ENCODE results near the gene TRAF4. TPM values are rescaled to one million over a fixed set of nuclear protein-coding genes. Genes with fewer than 3 reads are reported as not detected.

Gene TRAF4
- total and polyA plus RNA-seq, 9 of the 15 experiments (the other 6 are each of a cell fraction or from before 2014, with no cell fraction given), result 2.4 to 147 (median 72.4) TPM

DNA sequence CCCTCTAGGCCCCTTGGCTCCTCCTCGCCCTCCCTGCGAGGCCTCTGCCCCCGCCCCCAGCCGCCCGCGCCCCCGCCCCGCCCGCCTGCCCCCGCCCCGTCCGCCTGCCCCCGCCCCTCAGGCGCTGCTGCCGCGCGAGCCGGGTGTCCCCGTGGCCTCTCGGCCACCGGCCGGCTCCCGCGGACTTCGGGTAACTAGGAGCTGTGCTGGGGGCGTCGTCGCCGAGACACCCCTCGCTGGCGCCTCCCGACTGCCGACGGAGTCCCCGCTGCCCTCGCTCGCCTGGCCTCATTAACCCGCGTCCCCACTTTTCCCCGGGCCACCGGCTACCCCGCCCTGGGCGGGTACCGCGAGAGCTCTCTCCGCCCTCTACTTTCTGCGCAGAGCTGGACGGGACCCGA is 17.6 kb upstream of the TRAF4 start, which contains the start of gene TLCD1:
Gene TLCD1, minus strand, starts transcription at position 8 of the 401 bp plus-strand sequence. CDS start 136 bp downstream, outside the sequence.
- H3K9ac ChIP-seq (ENCODE audit: insufficient read depth in 1 of 2, low read depth in 2 of 2, low read length in 2 of 2), result peak within 1 kb of the TSS; percentile 97 to 100
- CTCF ChIA-PET (ENCODE audit: low intra/inter-chr PET ratio), result interaction anchor here (1.1 to 3.9 kb wide), 7 partner anchors 17 to 227 kb away, joined by 3 to 117 read pairs (median 14); partner anchors contain the start of genes DHRS13 and TRAF4
- under 1% methylated on average over 36 of the region's 49 CpGs for WGBS (ENCODE audit: insufficient coverage, low coverage, missing lambda C conversion rate)
- TF ChIP-seq GABPB1 (CRISPR knock-in tag; IDR thresholded peaks at IDR 0.05), result 0 out of 2 replicates have a peak, but pooled peaks have one; percentile 10
- no peak for TF ChIP-seq NFATC3 (IDR thresholded peaks at IDR 0.05)
- no peak for TF ChIP-seq NBN (IDR thresholded peaks at IDR 0.05; ENCODE audit: low read depth)
- no peak for TF ChIP-seq GTF2A2 (tag; IDR thresholded peaks at IDR 0.05)
- peak; percentile 32 for TF ChIP-seq ARHGAP35 (IDR thresholded peaks at IDR 0.05; ENCODE audit: partially characterized antibody)
- no peak for TF ChIP-seq TGIF2 (CRISPR knock-in tag; IDR thresholded peaks at IDR 0.05)
- no peak for TF ChIP-seq SMAD4 (CRISPR knock-in tag; conservative IDR thresholded peaks at IDR 0.05)
- TF ChIP-seq SRSF3 (IDR thresholded peaks at IDR 0.05; ENCODE audit: insufficient read depth, low read length), result no peak
- TF ChIP-seq RBM34 (IDR thresholded peaks at IDR 0.05; ENCODE audit: borderline replicate concordance, insufficient read depth, low read length), result no peak
- TF ChIP-seq, protein P1, sequence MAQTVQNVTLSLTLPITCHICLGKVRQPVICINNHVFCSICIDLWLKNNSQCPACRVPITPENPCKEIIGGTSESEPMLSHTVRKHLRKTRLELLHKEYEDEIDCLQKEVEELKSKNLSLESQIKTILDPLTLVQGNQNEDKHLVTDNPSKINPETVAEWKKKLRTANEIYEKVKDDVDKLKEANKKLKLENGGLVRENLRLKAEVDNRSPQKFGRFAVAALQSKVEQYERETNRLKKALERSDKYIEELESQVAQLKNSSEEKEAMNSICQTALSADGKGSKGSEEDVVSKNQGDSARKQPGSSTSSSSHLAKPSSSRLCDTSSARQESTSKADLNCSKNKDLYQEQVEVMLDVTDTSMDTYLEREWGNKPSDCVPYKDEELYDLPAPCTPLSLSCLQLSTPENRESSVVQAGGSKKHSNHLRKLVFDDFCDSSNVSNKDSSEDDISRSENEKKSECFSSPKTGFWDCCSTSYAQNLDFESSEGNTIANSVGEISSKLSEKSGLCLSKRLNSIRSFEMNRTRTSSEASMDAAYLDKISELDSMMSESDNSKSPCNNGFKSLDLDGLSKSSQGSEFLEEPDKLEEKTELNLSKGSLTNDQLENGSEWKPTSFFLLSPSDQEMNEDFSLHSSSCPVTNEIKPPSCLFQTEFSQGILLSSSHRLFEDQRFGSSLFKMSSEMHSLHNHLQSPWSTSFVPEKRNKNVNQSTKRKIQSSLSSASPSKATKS (CRISPR knock-in tag; IDR thresholded peaks at IDR 0.05), result no peak
- TF ChIP-seq NEUROD1 (IDR thresholded peaks at IDR 0.05; ENCODE audit: borderline replicate concordance, low read depth, low read length, partially characterized antibody), result no peak
- TF ChIP-seq CBX8 (IDR thresholded peaks at IDR 0.05; ENCODE audit: borderline replicate concordance, extremely low read depth, low read depth, low read length, poor library complexity, severe bottlenecking), result no peak
- TF ChIP-seq, protein P2, sequence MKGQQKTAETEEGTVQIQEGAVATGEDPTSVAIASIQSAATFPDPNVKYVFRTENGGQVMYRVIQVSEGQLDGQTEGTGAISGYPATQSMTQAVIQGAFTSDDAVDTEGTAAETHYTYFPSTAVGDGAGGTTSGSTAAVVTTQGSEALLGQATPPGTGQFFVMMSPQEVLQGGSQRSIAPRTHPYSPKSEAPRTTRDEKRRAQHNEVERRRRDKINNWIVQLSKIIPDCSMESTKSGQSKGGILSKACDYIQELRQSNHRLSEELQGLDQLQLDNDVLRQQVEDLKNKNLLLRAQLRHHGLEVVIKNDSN (CRISPR knock-in tag; IDR thresholded peaks at IDR 0.05), result no peak
- no peak for TF ChIP-seq TEAD1 (CRISPR knock-in tag; IDR thresholded peaks at IDR 0.05)
- TF ChIP-seq, protein P3, sequence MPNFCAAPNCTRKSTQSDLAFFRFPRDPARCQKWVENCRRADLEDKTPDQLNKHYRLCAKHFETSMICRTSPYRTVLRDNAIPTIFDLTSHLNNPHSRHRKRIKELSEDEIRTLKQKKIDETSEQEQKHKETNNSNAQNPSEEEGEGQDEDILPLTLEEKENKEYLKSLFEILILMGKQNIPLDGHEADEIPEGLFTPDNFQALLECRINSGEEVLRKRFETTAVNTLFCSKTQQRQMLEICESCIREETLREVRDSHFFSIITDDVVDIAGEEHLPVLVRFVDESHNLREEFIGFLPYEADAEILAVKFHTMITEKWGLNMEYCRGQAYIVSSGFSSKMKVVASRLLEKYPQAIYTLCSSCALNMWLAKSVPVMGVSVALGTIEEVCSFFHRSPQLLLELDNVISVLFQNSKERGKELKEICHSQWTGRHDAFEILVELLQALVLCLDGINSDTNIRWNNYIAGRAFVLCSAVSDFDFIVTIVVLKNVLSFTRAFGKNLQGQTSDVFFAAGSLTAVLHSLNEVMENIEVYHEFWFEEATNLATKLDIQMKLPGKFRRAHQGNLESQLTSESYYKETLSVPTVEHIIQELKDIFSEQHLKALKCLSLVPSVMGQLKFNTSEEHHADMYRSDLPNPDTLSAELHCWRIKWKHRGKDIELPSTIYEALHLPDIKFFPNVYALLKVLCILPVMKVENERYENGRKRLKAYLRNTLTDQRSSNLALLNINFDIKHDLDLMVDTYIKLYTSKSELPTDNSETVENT (CRISPR knock-in tag; IDR thresholded peaks at IDR 0.05), result no peak; the same call in 1 of the 2 replicates

More for the DNA sequence above, 17.6 kb upstream of the TRAF4 start, which contains the start of gene TLCD1:
- H3K9me1 ChIP-seq (ENCODE audit: control insufficient read depth, insufficient read depth, low read length), result no peaks in the 10 kb centered on the region
- peak within 1 kb of the TSS; percentile 95 for H2AFZ ChIP-seq (ENCODE audit: low read depth, low read length)
- no peaks in the 10 kb centered on the region for H3K27me3 ChIP-seq (ENCODE audit: control insufficient read depth in 2 of 2, insufficient read depth in 2 of 2, low read length in 2 of 2)
- intact Hi-C loops (cut with micrococcal nuclease) (loop anchor here (2.0 to 10.0 kb wide), 7 partner anchors 86 to 389 kb away; partner anchors contain the start of genes DHRS13 and SPAG5), in situ Hi-C loops (cut with MboI) (no loop called here)
- no TSS peak for BruUV-seq (replicated peaks)
- H3K79me2 ChIP-seq (ENCODE audit: control insufficient read depth, insufficient read depth, low read length), result peaks cover 58% of the 10 kb centered on the region
- no peaks in the 10 kb centered on the region for H3K9me3 ChIP-seq (replicated peaks; ENCODE audit: control insufficient read depth, insufficient read depth, low read depth, low read length)
- peaks cover 52 to 66% of the 10 kb centered on the region in 2 experiments for H3K4me1 ChIP-seq (replicated peaks in 1 of 2; ENCODE audit: control insufficient read depth in 2 of 2, insufficient read depth in 2 of 2, low read length in 2 of 2)
- DNase-seq (ENCODE audit: extremely low read depth in 1 of 4, low spot score in 3 of 4) (peak in 2 of 4 experiments; percentile 87 to 94), FAIRE-seq (no peak), ATAC-seq (peak; percentile 57)
- peak within 1 kb of the TSS; percentile 97 for H3K27ac ChIP-seq (ENCODE audit: extremely low read depth, low read depth, low read length)
- H4K20me1 ChIP-seq (replicated peaks; ENCODE audit: control insufficient read depth, insufficient read depth, low read length), result peaks cover 37% of the 10 kb centered on the region
- H3K4me2 ChIP-seq (ENCODE audit: insufficient read depth, low read length), result peak within 1 kb of the TSS; percentile 100
- H3K36me3 ChIP-seq (ENCODE audit: control insufficient read depth, insufficient read depth, low read length), result peaks cover 44% of the 10 kb centered on the region
- peak within 1 kb of the TSS; percentile 83 for H3K4me3 ChIP-seq
- POLR2A ChIA-PET, result interaction anchor here (0.5 to 11.1 kb wide), 32 partner anchors 9 to 568 kb away, joined by 3 to 367 read pairs (median 4); partner anchors contain the start of genes DHRS13, NUFIP2, PHF12 and PROCA1

Measured in K562 (cell line).